Right atrium auricular region (tissue), 2 donors: ENCODE data around the gene MTOR. TPM values are rescaled to one million over a fixed set of nuclear protein-coding genes. Genes with fewer than 3 reads are reported as not detected.

ENCODE experiments used
- DNase-seq: peaks from one replicate; pipeline ENCODE4 v3.0.0-alpha.2; 2019; ENCODE audit warnings: low spot score
- H3K27ac ChIP-seq, 2 donors: fragments of 200-600 bp; sonication (generic); 1 replicate in 1 of 2; 2 replicates in 1 of 2; pipeline ENCODE4 v1.5.1; 2016 to 2019
- H3K27me3 ChIP-seq, 2 donors: fragments of 200-600 bp; sonication (generic); one replicate each; pipeline versions ENCODE4 v1.5.1 to v1.6.0; 2017 to 2019
- H3K36me3 ChIP-seq: fragments of 200-600 bp; sonication (generic); one replicate; pipeline ENCODE4 v1.5.1; 2016
- H3K4me1 ChIP-seq, 2 donors: fragments of 200-600 bp; sonication (generic); one replicate each; pipeline versions ENCODE4 v1.5.1 to v1.6.0; 2017 to 2019
- H3K4me3 ChIP-seq, 2 donors: fragments of 200-600 bp; sonication (generic); 1 replicate in 1 of 2; 2 replicates in 1 of 2; pipeline ENCODE4 v1.5.1; 2017 to 2019; ENCODE audit warnings: mild to moderate bottlenecking in 1 of 2, moderate library complexity in 1 of 2
- H3K9me3 ChIP-seq, 2 donors: fragments of 200-600 bp; sonication (generic); one replicate each; pipeline ENCODE4 v1.5.1; 2019
- CTCF ChIP-seq, 2 donors: fragments of 200-600 bp; sonication (generic); IDR thresholded peaks; one replicate each; pipeline ENCODE4 v1.5.1; 2019; ENCODE audit warnings: antibody characterized with exemption in 2 of 2
- total RNA-seq, 2 donors: library from RNA; depleted of rRNA; stranded (reverse); fragments of >200 nt; gene quantifications; one replicate each; pipeline ENCODE4 v1.1.0, GENCODE V29; 2016

MTOR gene
- total RNA-seq, 2 donors from 2014 or later, result 28.1 to 36.0 TPM

GRCh38 chr1:11198257-11198656, 64.1 kb downstream of the MTOR start:
- H3K4me3 ChIP-seq, result no peak overlapping the region
- H3K9me3 ChIP-seq, result no peaks in the 10 kb centered on the region
- H3K27ac ChIP-seq, result no peak overlapping the region
- DNase-seq, result no peak
- H3K36me3 ChIP-seq, result peaks cover 60% of the 10 kb centered on the region
- TF ChIP-seq CTCF (IDR thresholded peaks at IDR 0.05), result no peak
- no peaks in the 10 kb centered on the region for H3K4me1 ChIP-seq
- H3K27me3 ChIP-seq, result no peaks in the 10 kb centered on the region

DNA sequence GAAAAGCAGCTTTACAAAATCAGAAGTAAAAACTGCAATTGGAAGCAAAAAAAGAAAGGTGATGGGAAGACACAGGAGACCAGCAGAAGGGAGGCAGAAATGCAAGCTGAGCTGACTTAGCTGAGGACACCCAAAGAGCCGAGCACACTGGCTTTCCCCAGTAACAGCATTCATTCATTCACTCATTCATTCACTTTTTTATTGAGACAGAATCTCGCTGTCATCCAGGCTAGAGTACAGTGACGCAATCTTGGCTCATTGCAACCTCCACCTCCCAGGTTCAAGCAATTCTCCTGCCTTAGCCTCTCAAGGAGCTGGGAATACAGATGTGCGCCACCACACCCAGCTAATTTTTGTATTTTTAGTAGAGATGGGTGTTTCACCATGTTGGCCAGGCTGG, 65.0 kb downstream of the MTOR start:
- peaks cover 54% of the 10 kb centered on the region for H3K36me3 ChIP-seq
- no peak overlapping the region for H3K27ac ChIP-seq
- H3K4me1 ChIP-seq, result no peaks in the 10 kb centered on the region
- no peak overlapping the region for H3K4me3 ChIP-seq
- no peaks in the 10 kb centered on the region for H3K9me3 ChIP-seq
- DNase-seq, result no peak
- TF ChIP-seq CTCF (IDR thresholded peaks at IDR 0.05), result no peak
- no peaks in the 10 kb centered on the region for H3K27me3 ChIP-seq

- H3K27me3 ChIP-seq, result no peaks in the 10 kb centered on the region
- no peak for DNase-seq
- H3K27ac ChIP-seq, result no peak overlapping the region
- no peak overlapping the region for H3K4me3 ChIP-seq
- H3K36me3 ChIP-seq, result peaks cover 54% of the 10 kb centered on the region
- no peak for TF ChIP-seq CTCF (IDR thresholded peaks at IDR 0.05)
- no peaks in the 10 kb centered on the region for H3K4me1 ChIP-seq
- no peaks in the 10 kb centered on the region for H3K9me3 ChIP-seq
Observed at GRCh38 chr1:11196945-11197344, 65.4 kb downstream of the MTOR start.

- Histone ChIP-seq H3K4me3 (no peak overlapping the region), H3K27ac (no peak overlapping the region), H3K4me1 (peaks cover 0 to 6% of the 10 kb centered on the region in 2 donors), H3K9me3 (no peaks in the 10 kb centered on the region), H3K27me3 (no peaks in the 10 kb centered on the region), H3K36me3 (peaks cover 66% of the 10 kb centered on the region)
- TF ChIP-seq CTCF (IDR thresholded peaks at IDR 0.05), result no peak
- DNase-seq, result no peak
Observed at GRCh38 chr1:11194407-11195176, 67.8 kb downstream of the MTOR start.

DNA sequence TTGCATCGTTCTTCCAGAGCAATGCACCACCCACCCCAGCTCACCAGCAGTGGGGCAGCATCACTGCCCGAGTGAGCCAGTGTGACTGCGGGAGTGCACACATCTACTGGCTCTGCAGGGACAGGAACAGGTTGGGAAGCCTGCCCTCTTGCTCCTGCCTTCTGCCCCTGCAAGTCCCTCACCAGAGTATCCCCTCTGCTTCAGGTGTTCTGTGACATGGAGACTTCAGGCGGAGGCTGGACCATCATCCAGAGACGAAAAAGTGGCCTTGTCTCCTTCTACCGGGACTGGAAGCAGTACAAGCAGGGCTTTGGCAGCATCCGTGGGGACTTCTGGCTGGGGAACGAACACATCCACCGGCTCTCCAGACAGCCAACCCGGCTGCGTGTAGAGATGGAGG, 69.0 kb downstream of the MTOR start:
- Histone ChIP-seq H3K27ac (no peak overlapping the region), H3K36me3 (peaks cover 57% of the 10 kb centered on the region), H3K27me3 (no peaks in the 10 kb centered on the region), H3K4me1 (peaks cover 0 to 18% of the 10 kb centered on the region in 2 donors), H3K4me3 (no peak overlapping the region), H3K9me3 (no peaks in the 10 kb centered on the region)
- TF ChIP-seq CTCF (IDR thresholded peaks at IDR 0.05), result no peak
- no peak for DNase-seq
